G401.6 (cell line): ENCODE data around the gene PDE9A.
"Not testable (repeated sequence)": the region's sequence is repeated elsewhere in the genome, so short reads cannot be mapped to it uniquely, and the experiment has no call there.

Source experiments
- FAIRE-seq: peaks from 2 replicates; lab custom pipeline; 2012; peaks lifted over from hg19 to GRCh38; lab: Jason Lieb, UNC

Gene PDE9A

DNA sequence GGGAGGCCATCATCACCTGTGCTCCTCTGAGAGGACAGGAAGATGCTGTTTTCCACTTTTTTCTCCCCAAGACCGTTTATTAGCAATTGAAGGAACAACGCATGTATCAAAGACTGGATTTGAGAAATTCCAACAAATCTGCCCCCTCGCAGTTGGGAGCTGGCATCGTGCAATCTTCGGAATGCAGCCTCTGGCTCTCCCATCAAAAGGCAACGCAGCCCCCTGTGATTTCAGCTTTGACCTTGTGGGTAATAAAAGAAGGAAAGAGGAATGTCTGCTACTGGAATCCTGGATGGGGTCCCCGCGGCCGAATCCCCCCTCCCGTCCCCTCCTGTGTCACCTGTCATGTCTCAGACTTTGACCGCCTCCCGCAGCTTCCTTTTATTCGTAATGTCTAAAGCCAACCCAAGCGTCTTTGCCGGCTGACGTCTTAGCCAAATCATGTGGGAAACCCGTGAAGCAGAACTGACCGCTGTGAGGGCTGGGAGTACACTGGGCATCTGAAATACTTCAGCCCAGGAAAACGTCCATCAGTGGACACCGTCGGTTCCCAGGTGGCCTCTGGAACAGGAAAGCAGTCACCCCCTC is 124.4 kb downstream of the PDE9A start:
- no peak for FAIRE-seq

DNA sequence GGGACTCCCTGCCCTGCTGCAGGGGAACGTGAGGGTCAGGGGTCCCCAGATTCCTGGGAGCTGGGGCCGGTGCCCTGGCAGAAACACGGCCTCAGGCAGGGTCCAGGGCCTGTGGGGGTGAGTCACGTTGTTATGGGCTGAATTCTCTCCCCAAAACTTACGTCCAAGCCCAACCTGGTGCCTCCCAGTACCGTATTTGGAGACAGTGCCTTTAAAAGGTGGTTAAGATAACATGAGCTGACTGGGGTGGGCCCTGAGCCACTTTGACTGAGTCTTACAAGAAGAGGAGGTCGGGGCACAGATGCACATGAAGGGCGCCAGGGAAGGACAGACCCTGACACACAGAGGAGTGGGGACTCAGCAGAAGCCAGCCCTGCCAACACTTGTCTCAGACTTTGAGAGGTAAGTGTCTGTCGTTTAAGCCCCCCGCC is 126.0 kb downstream of the PDE9A start:
- no peak for FAIRE-seq

DNA sequence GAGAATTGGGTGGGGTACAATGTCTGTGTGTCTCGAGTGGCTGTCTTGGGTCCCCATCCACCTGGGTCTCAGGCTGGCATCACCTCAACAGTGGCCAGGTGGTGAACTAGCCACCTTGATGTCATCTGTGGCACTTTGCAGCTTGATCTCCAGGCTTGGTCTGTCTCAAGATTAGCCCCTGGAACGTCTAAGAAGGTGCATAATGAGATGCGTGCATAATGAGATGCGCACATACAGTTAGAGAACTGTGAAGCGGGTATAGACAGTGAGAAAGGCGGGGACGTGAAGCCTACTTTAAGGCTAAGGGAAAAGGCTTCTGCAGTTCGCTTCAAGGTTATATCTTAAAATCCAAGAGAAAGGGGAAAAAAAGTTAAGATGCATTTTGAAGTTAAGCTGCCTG is 127.2 kb downstream of the PDE9A start:
- FAIRE-seq = no peak

DNA sequence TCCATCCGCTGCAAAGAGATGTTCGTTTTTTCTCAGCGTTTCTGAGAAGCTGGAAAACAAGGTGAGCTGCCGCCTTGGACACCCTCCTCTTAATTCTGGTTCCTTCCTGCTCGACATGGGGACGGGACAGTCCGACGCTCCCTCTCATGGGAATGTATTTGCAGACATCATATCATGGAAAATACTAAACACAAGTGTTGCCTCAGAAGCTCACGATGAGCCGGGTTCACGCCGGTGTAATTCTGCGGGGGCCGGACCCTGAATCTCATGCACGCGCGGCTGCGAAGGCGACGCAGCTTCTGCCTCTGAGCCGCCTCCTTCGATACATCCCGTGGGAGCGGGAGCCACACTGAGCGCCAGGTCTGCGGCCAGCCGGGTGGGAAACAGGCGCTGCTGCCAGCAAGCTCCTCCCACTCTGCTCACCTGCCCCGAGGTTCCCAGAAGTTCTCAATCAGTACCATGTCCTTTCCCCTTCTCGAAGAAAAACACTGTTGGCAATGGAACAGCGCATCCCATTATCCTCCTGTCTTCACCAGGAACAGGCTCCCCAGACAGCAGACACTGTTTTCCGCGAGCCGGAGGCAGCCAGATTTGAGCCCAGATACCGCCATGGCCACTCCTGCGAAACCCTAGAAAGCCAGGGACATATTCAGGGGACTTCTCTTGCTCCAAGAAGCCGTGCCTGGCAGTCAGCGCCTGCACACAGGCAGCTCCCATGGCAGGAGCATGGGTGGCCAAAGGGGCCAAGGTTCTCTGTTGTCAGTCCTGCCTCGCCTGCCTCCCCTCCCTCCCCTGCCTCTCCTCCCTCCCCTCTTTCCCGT is 127.9 kb downstream of the PDE9A start:
- no peak for FAIRE-seq

DNA sequence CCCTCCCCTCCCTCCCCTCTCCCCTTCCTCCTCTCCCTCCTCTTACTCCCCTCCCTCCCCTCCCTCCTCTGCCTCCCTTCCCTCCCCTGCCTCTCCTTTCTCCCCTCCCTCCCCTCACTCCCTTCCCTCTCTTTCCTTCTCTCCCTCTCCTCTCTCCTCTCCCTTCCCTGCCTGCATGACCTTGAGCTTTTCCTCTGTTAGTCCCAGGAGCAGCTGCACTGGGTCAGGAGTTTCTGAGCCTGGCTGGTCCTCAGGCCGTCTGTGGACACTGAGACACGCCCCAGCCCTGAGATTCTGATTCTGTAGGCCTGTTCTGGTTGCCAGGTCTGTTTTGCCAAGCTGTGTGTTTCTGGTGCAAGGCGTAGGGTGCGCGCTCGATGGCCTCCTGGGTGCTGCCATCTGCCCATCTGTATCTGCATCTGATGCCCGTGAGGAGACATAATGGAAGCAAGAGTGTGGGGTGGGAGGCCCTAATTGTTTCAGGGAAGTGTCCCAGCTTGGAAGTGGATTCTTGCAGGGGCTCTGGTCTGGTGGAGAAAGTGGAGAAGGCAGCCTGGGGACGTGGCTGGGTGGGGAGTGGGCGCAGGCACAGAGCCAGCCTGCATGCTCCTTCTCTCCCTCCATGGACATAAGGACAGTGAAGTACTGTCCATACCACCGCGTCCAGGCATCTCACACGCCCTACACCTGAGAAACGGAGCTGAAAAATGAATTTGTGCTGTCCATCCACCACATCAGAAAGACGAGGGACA is 128.7 kb downstream of the PDE9A start:
- FAIRE-seq = no peak

DNA sequence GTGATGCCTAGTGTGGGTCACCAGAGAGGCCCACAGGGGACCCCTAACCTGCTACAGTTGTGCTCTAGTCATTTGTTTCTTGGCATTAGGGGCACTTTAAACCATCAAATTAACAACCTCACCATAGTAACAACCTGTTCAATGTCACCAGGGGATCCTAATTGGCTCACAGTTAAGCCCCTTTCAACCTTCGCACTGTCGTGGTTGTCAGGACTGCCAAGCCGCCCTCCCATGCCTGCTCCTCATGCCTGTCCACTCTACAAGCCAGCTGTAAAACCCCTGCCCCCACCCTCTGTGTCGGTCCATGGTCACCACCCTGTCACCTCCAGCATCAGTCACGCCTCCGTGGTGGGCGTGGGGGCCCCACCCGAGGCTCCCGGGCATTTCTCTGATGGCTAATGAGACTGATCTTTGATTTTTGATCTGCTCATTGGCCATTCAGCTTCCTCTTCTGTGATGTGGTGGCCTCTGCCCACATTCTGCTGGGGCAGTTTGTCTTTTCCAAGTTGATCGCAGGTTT is 129.4 kb downstream of the PDE9A start:
- no peak for FAIRE-seq

DNA sequence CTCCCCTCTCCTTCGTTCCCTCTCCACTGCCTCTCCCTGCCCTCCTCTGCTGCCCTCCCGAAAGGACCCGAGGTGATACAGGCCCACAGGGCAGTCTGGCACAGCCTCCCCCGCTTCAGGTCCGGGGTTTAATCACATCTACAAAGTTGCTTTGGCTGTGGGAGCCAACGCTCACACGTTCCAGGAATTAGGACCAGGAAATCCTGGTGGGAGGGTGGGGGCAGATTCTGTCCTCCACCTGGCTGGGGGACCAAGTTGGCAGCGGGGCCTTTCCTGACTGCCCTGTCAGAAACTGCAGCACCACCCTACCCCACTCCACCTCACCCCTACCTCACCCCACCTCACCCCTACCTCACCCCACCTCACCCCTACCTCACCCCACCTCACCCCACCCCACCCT is 130.9 kb downstream of the PDE9A start:
- no peak for FAIRE-seq

DNA sequence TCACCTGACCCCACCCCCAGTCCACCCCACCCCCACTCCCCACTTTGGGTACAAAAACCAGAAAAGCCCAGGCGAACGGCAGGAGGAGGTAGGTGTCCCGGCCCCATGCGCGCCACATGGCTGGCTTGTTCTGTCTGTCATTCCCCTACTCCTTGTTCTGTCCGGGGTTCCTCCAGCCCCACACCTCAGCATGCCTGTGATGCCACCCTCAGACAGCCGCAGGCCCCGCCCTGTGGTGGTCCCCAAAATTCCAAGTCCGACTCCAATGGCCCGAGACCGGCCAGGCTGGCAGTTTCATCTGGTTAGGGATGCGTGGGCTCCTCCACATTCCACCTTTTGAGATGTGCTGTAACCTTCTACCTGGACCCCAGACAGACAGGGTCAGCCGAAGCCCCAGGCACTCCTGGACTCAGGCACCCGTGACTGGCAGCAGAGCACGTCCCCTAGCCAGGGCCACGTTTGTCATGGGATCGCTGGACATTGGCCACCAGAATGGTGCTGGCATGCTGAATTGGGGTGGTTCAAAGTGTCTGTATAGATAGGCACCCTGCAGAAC is 131.6 kb downstream of the PDE9A start:
- no peak for FAIRE-seq

DNA sequence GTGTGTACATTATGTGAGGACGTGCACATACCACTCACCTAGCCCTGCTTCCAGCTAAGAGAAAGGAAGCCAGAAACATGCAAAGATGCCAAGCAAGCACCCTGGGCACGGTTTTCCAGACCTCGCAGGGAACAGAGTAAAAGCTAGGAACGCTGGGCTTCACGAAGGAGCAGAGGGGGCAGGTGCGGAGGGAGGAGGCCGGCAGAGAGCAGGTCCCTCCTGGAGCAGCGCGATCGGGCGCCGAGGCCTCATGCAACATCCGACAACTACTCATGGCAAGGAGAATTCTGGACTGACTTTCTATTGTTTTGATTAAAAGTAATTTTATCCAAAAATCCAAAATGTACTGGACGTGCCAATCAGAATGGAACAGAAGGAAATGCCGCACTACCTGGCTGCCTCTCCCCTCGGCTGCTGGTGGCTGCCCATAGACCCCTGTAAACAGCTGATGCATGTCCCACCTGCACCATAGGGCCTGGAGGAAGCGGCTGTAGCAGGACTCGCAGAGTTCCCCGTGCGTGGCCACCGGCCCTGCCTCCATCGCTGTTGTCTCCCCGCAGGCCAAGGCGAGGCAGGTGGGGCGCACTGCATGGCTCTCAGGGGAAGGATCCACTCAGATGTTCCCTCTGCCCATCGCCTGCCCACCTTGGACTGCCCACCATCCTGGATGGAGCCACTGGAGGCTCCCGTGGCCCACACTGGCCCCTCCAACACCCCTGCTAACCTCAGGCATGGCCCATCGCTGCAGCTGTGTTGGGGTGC is 132.4 kb downstream of the PDE9A start:
- FAIRE-seq = no peak

DNA sequence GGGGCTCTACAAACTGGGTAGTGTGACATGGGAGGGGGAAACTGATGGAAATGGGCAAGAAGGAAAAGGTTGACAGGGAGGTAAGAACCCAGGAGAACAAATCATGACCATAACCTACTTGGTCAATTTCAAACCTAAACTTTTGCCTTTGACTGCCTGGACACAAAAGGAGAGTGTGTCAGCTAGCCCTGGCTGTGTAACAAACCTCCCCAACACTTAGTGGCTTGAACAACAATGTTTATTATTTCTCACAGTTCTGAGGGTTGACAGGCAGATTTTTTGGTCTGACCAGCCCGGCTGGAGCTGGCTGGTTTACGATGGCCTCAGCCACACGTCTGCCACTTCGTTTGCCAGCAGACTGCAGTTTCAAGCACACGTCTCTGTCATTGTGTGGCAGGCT is 133.5 kb downstream of the PDE9A start:
- no peak for FAIRE-seq

DNA sequence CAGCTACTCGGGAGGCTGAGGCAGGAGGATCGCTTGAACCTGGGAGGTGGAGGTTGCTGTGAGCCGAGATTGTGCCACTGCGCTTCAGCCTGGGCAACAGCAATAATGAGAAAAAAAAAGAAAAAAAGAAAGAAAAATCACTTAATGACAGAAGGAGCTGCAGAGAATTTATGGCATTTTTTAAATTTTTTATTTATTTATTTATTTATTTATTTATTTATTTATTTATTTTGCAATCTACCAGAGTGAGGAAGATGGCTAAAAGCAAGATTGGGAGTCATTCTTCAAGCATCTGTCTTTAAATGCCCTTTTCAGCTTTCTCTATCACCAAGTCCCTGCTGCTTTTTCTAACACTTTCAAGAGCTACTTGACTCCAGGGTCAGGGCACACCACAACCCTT is 134.2 kb downstream of the PDE9A start:
- no peak for FAIRE-seq

DNA sequence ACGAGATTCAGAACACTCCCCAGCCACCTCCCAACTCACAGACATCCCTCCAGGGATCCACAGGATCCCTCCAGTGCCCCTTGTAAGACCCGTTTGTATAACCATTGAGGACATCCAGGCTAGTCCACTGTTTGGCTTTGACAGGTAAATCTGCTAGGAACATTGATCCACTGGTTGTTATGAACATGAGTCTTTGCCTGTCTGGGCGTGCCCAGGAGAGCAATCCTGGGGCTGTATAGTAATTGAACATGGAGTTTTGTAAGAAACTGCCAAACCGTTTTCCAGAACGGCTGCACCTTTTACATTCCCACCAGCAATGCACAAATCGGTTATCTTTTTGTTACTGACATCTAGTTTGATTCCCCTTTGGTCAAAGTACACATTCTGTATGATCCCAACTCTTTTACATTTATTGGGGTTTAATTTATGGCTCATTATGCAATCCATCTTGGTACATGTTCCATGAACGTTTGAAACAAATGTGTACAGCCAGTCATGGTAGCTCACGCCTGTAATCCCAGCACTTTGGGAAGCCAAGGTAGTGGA is 137.2 kb downstream of the PDE9A start:
- FAIRE-seq = no peak

DNA sequence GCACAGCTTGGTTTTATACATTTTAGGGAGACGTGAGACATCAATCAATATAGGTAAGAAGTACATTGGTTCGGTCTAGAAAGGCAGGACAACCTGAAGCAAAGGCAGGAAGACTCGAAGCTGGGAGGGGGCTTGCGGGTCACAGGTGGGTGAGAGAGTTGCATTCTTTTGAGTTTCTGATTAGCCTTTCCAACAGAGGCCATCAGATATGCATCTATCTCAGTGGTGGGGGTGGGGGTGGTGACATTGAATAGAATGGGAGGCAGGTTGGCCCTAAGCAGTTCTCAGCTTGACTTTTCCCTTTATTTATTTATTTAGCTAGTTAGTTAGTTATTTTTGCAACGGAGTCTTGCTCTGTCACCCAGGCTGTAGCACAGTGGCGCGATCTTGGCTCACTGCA is 140.4 kb downstream of the PDE9A start:
- no peak for FAIRE-seq

DNA sequence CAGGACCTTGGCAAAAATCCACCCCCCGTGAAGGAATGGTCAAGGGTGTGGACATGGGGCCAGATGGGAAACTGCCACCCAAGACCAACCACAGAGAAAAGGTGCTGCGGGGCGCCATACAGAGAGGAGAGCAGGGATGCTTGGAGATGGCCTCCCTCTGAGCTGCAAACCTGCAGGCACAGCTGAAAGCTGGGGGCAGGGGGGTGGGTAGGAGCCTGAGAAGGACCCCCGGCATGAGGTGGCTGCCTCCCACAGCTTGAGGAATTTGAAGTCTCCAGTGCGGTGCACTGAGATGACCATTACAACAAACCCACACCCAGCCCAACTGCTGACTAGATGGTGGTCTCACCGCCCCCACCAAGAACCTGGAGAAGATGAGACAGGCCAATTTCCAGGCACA is 141.1 kb downstream of the PDE9A start:
- FAIRE-seq = no peak

DNA sequence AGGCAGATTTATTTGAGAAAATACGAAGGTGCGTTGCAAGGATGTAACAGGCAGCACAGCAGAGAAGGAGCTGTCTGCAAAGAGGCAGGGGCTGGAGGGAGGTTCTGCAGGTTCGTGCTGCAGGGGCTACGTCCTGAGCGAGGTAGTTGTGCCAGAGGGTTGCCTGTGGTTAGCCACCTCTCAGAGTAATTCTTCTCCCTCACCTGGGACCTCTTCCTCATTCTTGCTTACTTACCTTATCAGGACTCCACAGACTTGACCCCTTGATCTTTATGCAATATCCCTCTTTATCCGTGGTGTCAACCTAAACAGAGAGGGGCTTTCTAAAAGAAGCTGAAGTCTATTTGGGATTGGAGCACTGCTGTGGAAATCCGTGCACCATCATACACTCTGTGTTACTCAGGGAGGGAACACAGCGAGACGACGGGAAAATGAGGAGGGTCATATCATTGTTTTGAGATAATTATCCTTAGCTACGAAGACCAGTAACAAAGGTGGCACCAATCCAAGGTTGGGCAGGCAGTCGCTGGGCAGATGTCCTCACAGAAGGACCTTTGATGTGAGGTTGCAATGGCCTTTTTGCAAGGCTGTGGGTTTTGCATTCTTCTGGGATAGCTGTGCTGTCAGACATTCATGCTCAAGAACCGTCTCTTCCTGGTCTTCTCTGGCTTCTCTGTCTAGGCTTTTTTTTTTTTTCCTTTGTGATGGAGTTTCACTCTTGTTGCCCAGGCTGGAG is 143.1 kb downstream of the PDE9A start:
- FAIRE-seq = no peak

DNA sequence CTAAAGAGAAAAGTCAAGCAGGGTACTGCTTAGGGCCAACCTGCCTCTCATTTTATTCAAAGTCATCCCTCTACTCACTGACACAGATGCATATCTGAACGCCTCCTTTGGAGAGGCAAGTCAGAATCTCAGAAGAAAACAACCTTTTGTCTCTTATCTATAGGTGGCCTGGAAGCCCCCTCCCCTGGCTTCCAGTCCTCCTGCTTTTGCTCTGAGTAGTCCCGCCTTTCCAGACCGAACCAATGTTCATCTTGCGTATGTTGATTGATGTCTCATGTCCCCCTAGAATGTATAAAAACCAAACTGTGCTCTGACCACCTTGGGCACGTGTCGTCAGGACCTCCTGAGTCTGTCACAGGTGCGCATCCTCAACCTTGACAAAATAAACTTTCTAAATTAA is 144.1 kb downstream of the PDE9A start:
- FAIRE-seq = no peak

DNA sequence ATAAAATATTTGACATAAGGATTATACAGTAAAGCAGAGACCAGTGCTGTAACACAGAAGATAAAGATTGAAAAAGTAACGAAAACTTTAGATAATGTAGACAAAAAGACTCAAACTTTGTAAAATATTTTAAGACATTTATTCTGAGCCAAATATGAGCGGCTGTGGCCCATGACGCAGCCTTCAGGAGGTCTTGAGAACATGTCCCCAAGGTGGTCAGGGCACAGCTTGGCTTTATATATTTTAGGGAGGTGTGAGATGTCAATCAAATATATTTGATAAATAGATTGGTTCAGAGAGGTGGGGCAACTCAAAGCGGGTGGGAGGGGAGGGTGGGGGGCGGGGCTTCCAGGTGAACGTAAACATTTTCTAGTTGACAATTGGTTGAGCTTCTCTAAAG is 144.7 kb downstream of the PDE9A start:
- no peak for FAIRE-seq

DNA sequence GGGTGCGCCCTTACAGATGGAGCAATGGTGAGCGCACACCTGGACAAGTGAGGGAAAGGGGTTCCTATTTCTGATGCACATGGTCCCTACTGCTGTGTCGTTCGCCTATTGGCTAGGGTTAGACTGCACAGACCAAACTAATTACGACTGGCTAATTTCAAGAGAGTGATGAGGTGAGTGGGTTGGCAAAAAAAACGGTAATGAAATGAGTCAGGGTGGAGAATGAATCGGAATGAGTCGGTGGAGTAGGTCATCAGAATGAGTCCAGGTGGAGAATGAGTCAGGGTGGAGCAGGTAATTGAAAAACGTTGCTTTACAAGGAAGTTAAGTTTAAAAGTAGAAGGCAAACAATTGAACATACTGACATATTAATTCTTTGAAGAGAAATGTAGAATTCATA is 146.1 kb downstream of the PDE9A start:
- no peak for FAIRE-seq

DNA sequence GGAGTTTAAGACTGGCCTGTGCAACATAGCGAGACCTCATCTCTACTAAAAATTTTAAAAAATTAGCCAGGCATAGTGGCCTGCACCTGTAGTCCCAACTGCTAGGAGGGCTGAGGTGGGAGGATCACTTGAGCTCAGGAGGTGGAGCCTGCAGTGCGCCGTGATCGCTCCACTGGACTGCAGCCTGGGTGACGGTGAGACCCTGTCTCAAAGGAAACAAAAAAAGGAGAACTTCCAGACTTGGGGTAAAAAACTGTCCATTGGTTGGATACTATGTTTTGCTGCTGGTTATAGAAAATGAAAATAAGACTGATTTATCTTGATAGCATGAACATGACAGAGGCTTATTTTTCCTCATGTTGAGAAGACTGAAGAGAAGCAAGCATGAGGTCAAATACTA is 146.5 kb downstream of the PDE9A start:
- no peak for FAIRE-seq

DNA sequence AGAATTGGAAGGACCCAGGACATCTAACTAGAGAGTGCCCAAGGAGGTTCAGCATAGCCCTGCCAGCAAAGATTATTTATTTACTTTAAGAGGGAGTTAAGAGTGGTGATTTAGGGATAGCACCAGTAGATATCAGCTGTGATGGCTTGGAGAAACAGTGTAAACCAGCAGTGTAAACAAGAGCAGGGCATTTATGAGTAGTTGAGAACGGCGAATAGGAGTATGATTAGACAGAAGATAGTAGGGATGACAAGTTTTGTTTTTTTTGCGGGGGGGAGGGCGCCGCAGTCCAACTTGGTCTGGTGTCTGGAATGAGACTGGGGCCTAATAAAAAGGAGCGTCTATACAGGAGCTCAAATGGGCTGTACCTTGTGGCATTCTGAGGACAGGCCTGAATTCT is 148.2 kb downstream of the PDE9A start:
- not testable (repeated sequence) for FAIRE-seq

DNA sequence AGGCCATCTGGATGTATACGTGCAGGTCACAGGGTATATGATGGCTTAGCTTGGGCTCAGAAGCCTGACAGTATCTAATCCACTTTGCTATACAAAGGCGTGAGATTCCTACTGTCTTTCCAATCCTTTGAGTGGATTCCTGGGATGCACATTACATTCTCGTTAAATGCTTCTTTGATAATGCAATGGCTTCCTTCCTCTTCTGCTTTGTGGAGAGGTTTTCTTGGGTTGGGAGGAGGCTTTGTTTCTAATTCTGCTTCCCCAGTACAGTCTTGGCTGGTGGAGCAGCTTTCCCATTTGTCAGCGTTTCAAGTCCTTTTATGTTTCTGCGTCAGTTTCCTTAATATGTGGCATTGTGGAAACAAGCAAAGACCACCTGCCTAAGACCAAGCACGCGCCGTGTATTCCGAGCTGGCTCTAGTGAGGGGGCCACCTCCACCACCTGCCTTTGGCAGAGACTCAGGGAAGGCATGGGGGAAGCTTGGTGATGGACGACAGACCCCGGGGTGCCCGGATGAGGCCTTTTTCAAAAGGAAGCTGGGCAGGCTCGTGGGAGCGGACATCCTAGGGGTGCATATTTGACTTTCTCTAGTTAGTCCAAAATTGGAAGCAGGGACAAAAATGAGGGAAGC is 153.2 kb downstream of the PDE9A start:
- FAIRE-seq = no peak
